ENCODE results near the gene RECQL5.

GRCh38 chr17:75703191-75703590 is 36.2 kb upstream of the RECQL5 start:
- no peak for TF ChIP-seq CTCF (IDR thresholded peaks at IDR 0.05)
- no peak for TF ChIP-seq REST (IDR thresholded peaks at IDR 0.05; ENCODE audit: insufficient read depth in 1 of 2, low read depth in 2 of 2, low read length in 1 of 2)
- TF ChIP-seq POLR2AphosphoS5 (IDR thresholded peaks at IDR 0.05; ENCODE audit: low read depth, low read length), result no peak
